K562 (cell line): ENCODE data around the gene DMAC2.

Experiments used
- BRF1 ChIP-seq: IDR thresholded peaks from 3 replicates; pipeline ENCODE4 v1.6.1; 2011; ENCODE audit warnings: borderline replicate concordance, mild to moderate bottlenecking; ENCODE audit not compliant: insufficient read length; ENCODE audit errors: extremely low read depth
- DPF2 ChIP-seq: fragments of 450-650 bp; IDR thresholded peaks from 2 replicates; pipeline ENCODE4 v1.6.1; 2016
- EP300 ChIP-seq: IDR thresholded peaks from 2 replicates; pipeline ENCODE4 v1.6.1; 2012; ENCODE audit warnings: low read length, improper control_type of control experiment
- ESRRA ChIP-seq: fragments of 450-650 bp; IDR thresholded peaks from 2 replicates; pipeline ENCODE4 v1.6.1; 2014; ENCODE audit warnings: low read depth, mild to moderate bottlenecking, moderate library complexity, borderline replicate concordance
- HDAC1 ChIP-seq, 2 experiments: fragments of 450-650 bp; IDR thresholded peaks; 2 replicates each; pipeline ENCODE4 v1.6.1; 2016 to 2017; ENCODE audit warnings: inconsistent platforms in 1 of 2, mild to moderate bottlenecking in 1 of 2, moderate library complexity in 1 of 2
- SREBF1 ChIP-seq: fragments of 150-350 bp; IDR thresholded peaks from 2 replicates; pipeline ENCODE4 v1.6.1; 2014; ENCODE audit warnings: antibody characterized with exemption, low read depth, low read length, borderline replicate concordance
- ZNF184 ChIP-seq: sonication (generic); formaldehyde crosslinking; IDR thresholded peaks from 2 replicates; pipeline ENCODE4 v1.5.0; 2020; ENCODE audit warnings: missing genetic modification reagents

DNA sequence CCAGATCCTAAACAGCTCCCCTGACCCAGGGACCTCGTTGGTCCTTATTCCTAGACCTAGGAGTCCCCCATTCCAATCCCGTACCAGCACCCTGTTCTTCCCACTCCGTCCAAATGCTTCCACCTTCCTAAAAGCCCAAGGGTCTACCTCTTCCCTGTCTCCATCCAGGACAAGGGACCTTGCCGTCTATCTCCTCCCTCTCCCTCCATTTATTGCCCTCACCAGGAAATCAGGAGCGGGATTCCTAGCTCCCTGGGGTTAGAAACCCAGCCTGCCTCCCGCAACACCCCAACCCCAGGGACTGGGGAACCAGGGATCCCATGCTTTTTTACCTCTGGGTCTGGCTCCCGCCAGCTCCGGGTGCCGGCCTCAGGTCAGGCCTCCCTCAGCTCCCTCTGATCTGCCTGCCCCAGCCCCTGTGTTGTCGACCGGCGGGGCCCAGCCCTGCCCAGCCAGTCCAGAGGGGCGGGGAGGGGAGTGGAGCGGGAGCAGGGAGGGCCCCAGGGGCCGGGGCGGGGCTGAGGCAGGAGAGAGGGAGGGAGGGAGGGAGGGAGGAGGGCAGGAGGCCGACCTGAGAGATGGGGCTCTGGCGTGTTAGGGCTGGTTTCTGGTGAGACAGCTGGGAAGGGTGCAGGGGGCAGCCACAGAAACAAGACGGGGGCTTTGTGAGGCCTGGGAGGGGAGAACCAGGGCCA lies 12.6 kb downstream of the DMAC2 start, which contains the start of gene B3GNT8:
- TF ChIP-seq DPF2 (no peak), EP300 (no peak), SREBF1 (no peak), HDAC1 (IDR thresholded peaks at IDR 0.05) (no peak), BRF1 (no peak), ESRRA (no peak), ZNF184 (CRISPR knock-in tag) (no peak)
